Thyroid gland (tissue), 4 donors: ENCODE measurements around the gene FXR2.

Source experiments
- POLR2A ChIP-seq, 2 donors: fragments of 450-650 bp; IDR thresholded peaks; one replicate each; pipeline ENCODE4 v1.6.1; 2017; ENCODE audit warnings: antibody characterized with exemption in 2 of 2, mild to moderate bottlenecking in 2 of 2, moderate library complexity in 1 of 2
- TF ChIP-seq, protein P1 (sequence below), 6 experiments: fragments of 200-600 bp in 3 of 6; fragments of 450-650 bp in 3 of 6; sonication (generic) in 3 of 6; IDR thresholded peaks; one replicate each; pipeline ENCODE4 v1.5.1; 2016 to 2019; ENCODE audit warnings: antibody characterized with exemption in 6 of 6, mild to moderate bottlenecking in 2 of 6, inconsistent platforms in 1 of 6, moderate library complexity in 1 of 6

GRCh38 chr17:7651097-7651664 is 36.5 kb upstream of the FXR2 start:
- TF ChIP-seq, protein P1, sequence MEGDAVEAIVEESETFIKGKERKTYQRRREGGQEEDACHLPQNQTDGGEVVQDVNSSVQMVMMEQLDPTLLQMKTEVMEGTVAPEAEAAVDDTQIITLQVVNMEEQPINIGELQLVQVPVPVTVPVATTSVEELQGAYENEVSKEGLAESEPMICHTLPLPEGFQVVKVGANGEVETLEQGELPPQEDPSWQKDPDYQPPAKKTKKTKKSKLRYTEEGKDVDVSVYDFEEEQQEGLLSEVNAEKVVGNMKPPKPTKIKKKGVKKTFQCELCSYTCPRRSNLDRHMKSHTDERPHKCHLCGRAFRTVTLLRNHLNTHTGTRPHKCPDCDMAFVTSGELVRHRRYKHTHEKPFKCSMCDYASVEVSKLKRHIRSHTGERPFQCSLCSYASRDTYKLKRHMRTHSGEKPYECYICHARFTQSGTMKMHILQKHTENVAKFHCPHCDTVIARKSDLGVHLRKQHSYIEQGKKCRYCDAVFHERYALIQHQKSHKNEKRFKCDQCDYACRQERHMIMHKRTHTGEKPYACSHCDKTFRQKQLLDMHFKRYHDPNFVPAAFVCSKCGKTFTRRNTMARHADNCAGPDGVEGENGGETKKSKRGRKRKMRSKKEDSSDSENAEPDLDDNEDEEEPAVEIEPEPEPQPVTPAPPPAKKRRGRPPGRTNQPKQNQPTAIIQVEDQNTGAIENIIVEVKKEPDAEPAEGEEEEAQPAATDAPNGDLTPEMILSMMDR (IDR thresholded peaks at IDR 0.05) = no peak
- no peak for TF ChIP-seq POLR2A (IDR thresholded peaks at IDR 0.05)
